C4-2B (cell line): ENCODE results near the gene NFAM1.

Experiments
- CTCF ChIP-seq: fragments of 450-650 bp; conservative IDR thresholded peaks from 2 replicates; pipeline ENCODE4 v1.5.1; 2017; ENCODE audit warnings: mild to moderate bottlenecking
- ZFX ChIP-seq: fragments of 450-650 bp; IDR thresholded peaks from 2 replicates; pipeline ENCODE4 v1.6.1; 2017

DNA sequence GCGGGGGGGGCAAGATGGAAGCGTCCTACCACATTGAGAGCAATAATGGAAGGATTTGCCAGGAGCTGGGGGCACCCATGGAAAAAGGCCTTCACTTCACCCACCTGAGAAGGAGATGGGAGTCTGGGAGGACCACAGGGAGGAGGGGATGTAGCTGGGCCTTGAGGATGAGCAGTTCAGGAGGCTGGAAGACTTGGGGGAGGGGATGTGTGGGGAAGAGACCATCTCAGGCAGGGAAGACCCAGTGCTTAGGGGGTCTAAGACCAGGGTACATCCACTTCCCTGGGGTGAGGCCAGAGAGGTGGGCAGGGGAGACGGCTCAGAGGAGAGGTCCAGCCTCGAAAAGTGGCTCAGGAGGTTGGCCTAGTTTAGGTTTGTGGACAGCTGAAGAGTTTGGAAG lies 90.4 kb downstream of the NFAM1 start:
- no peak for TF ChIP-seq CTCF
- TF ChIP-seq ZFX, result no peak
